Spleen (tissue), 7 donors: ENCODE results near the gene ADCY1.

Experiments used
- CTCF ChIP-seq, 11 experiments: fragments of 200-600 bp in 7 of 11; fragments of 450-650 bp in 4 of 11; sonication (generic) in 4 of 11; IDR thresholded peaks in 8 of 11; conservative IDR thresholded peaks in 3 of 11; 1 replicate in 7 of 11; 2 replicates in 4 of 11; pipeline versions ENCODE4 v1.4.0 to v1.8.0; 2016 to 2021; ENCODE audit warnings: antibody characterized with exemption in 11 of 11, inconsistent platforms in 4 of 11, mild to moderate bottlenecking in 1 of 11
- POLR2A ChIP-seq, 3 donors: fragments of 450-650 bp; IDR thresholded peaks; one replicate each; pipeline ENCODE4 v1.5.1; 2017; ENCODE audit warnings: antibody characterized with exemption in 3 of 3, mild to moderate bottlenecking in 1 of 3
- POLR2AphosphoS5 ChIP-seq, 3 donors: sonication (generic); formaldehyde crosslinking; IDR thresholded peaks; one replicate each; pipeline ENCODE4 v1.5.1; 2017; ENCODE audit warnings: antibody characterized with exemption in 3 of 3
- donor health status: DM: no; HTN: no; CAD: no; lungs with moderate emphysema.
- donor health status: DM: no; HTN: no; CAD: no.
- donor health status: DM: no; HTN: no; CAD: no.

- no peak for TF ChIP-seq CTCF (IDR thresholded peaks at IDR 0.05 in 8 of 11, conservative IDR thresholded peaks at IDR 0.05 in 3 of 11)
- no peak for TF ChIP-seq POLR2AphosphoS5 (IDR thresholded peaks at IDR 0.05)
- TF ChIP-seq POLR2A (IDR thresholded peaks at IDR 0.05) = no peak
These were observed 141.5 kb downstream of the ADCY1 start for GRCh38 chr7:45715471-45716352.
